SW 1271 (cell line): ENCODE measurements around the gene TIGD6.
"Not testable (repeated sequence)": the region's sequence is repeated elsewhere in the genome, so short reads cannot be mapped to it uniquely, and the experiment has no call there.

Source experiments
- DNase-seq, 2 experiments: peaks; one replicate each; lab custom pipeline; 2025; lab: John Stamatoyannopoulos, UW

TIGD6 gene

GRCh38 chr5:150000256-150000989, at the start of gene TIGD6, which contains the start of gene HMGXB3:
TSS of gene TIGD6 (minus strand) at chr5:150000654. CDS start at chr5:149996348, 4,306 bp downstream.
TSS of gene HMGXB3 (plus strand) at chr5:150000739. CDS start at chr5:150004853, 4,114 bp downstream.
- peak; percentile 94 to 97 for DNase-seq

GRCh38 chr5:150046031-150046430, 45.6 kb upstream of the TIGD6 start:
- DNase-seq, result no peak

GRCh38 chr5:150045549-150045948, 45.1 kb upstream of the TIGD6 start:
- no peak for DNase-seq

GRCh38 chr5:150044712-150045111, 44.3 kb upstream of the TIGD6 start:
- no peak for DNase-seq

- DNase-seq, result peak in 1 of 2 experiments; percentile 49
These were observed 43.9 kb upstream of the TIGD6 start for GRCh38 chr5:150044329-150044681.

DNA sequence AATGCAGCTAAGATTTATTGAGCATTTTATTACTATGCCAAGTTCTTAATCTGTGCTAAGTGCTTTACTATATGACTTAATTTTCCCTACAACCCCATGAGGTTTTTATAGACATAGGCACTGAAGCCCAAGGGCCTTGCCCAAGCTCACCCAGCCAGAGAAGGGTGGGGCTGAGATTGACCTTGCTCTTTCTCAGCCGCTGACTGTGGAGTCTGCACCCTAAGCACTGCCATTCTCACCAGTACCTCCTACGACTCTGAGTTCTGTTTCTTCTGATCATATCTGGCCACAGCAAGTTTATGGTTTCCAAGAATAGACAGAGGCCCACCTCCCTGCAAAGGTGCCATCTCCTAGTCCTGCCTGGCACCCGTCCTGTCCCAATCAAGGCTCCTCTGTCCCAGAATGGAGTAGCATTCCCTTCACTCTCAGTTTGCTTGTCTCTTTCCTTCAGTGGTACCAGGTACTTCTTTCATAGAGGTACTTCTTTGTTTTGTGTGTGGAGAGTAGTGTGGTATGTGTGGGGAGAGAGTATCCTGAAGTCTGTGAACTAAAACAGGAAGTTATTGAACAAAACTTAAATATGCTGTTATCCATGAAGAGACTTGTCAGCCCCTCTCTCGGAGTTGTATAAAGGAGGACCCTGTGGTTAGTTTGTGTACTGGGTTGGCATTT, 43.3 kb upstream of the TIGD6 start:
- DNase-seq, result no peak

DNA sequence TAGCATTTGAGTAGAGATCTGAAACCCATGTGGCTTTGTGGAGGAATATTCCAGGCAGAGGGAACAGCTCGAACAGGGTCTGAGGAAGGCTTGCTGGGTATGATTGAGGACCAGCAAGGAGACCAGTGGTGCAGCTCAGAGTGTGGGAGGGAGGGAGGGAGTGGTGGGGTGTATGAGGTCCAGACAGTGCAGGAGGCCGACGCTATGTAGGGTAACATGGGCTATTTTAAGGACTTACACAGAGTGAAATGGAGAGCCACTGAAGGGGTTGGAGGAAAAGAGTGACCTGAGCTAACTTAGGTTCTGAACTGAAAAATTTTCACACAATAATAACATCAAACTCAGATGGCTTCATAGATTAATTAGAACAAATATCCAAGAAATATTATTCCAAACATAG, 42.0 kb upstream of the TIGD6 start:
- DNase-seq, result no peak

DNA sequence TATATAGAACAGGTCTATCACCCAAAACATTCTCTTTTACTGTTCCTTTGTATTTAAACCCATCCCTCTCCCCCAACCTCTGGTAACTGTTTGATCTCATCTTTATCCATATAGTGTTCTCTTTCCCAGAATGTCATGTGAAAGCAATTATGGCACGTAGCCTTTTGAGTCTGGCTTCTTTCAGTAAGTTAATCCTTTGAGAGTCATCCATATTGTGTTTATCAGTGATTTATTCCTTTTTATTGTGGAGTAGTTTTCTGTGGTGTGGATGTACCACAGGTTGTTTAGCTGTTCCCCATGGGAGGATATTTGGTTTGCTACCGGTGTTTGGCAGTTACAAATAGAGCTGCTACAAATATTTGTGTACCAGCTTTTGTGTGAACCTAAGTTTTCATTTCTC, 38.1 kb upstream of the TIGD6 start:
- DNase-seq, result no peak

DNA sequence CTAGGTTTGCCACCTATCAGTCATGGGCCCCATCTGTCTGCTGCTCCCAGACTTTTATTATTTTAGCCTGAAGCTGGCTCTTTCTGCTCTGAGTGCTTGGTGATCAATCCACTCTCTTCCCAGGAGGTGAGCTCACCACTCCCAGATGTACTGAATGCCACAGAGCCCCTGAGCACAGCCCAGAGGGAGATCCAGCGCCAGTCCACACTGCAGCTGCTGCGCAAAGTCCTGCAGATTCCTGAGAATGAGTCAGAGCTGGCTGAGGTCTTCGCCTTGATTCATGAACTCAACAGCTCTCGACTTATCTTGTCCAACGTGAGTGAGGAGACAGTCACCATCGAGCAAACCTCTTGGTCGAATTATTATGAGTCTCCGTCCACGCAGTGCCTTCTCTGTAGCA, 36.1 kb upstream of the TIGD6 start:
- peak; percentile 45 to 74 for DNase-seq

DNA sequence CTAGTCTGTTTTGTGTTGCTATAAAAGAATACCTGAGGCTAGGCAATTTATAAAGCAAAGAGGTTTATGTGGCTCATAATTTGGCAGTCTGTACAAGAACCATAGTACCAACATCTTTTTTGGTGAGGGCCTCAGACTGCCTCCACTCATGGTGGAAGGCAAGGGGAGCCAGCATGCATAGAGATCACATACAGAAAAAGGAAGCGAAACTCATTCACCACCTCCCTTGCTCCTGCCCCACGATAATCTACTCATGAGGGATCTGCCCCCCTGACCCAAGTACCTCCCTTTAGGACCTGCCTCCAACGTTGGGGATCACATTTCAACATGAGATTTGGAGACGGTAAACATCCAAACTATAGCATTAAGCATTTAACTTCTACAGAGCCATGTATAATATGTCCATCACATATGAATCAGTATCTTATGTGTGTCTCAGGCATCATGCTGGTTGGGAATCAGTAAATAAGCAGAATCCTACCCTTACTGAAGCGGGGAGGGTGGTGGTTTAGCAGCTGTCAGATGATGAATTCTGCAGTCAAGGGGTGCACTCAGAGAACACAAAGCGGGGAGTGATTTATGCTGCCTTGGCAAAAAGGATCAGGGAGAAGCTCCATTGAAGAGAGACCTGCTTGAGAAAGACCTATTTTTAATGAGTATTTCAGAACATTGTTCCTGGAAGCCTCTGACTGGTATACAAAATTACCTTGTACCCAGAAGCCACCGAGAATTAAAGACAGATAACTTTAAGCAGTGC, 34.9 kb upstream of the TIGD6 start:
- DNase-seq, result no peak

GRCh38 chr5:150034662-150035061, 34.2 kb upstream of the TIGD6 start:
- no peak for DNase-seq

DNA sequence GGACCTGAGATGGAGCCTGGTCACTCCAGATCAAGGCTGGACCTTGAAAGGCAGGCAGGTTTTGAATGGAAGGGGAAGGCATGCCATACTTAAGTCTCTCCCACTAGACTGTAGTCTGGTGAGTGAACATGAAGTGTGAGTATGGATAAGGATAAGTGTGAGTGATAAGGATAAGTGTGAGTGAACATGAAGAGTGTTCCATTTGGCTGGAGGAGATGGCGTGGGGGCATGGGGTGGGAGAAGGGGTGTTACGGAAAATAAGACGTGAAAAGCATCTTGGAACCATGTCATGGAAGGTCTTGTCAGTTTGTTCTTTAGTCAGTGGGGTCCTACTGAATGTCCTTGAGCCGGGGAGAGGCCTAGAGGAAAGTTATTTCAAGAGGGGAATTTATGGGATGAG, 32.9 kb upstream of the TIGD6 start:
- DNase-seq, result no peak

- DNase-seq, result not testable (repeated sequence)
These were observed 27.6 kb upstream of the TIGD6 start for GRCh38 chr5:150028047-150028446.

DNA sequence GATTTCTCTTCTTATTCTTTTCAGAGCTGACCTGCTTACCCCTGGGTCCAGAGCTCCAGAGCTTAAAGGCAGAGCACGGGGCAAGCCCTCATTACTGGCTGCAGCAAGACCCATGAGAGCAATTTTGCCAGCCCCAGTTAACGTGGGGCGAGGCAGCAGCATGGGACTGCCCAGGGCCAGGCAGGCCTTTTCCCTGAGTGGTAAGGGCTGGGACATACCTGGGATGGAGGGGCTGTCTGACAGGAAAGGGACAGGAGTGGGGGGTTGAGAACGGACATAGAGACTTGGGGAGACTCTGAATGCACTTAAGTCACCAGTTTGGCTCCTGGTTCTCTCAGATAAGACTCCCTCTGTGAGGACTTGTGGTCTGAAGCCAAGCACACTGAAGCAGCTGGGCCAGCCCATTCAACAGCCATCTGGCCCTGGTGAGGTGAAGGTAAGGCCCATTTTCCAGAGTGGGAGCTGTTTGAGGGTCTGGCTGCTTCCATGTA, 26.3 kb upstream of the TIGD6 start:
- no peak for DNase-seq

DNA sequence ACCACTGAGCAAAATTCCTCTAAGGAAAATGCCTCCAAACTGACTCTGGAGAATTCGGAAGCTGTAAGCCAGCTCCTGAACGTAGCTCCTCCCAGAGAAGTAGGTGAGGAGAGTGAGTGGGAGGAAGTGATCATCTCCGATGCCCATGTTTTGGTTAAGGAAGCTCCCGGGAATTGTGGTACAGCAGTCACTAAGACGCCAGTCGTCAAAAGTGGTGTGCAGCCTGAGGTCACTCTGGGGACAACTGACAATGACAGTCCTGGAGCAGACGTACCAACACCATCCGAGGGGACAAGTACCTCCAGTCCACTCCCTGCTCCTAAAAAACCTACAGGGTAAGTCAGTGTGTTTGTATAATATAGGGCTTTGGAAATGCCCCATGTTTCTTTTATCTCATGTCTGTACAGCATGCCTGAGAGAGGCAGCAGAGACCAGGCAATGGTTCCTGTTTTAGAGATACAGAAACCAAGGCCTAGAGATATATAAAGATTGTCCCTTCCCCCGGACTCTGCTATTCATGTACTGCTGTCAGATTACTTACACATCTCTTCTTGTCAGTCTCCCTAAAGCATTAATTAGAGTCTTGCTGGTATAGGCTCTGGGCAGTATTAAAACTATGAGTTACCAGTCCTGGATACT, 24.0 kb upstream of the TIGD6 start:
- no peak for DNase-seq

- DNase-seq, result no peak
These were observed 22.7 kb upstream of the TIGD6 start for GRCh38 chr5:150023136-150023535.

DNA sequence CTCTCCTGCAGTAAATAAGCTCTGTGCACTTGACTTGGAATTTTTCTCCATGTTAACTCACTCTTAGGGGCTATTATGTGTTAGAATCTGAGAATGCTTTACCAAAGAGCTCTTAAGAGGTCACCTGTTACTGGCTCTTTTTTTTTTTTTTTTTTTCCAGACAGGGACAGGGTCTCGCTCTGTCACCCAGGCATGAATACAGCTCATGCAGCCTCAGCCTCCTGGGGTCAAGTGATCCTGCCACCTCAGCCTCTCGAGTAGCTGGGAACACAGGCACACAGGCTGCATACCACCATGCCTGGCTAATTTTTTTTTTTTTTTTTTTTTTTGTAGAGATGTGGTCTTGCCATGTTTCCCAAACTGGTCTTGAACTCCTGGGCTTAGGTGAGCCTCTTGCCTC, 22.2 kb upstream of the TIGD6 start:
- no peak for DNase-seq

GRCh38 chr5:150022158-150022531, 21.7 kb upstream of the TIGD6 start:
- DNase-seq, result peak; percentile 83 to 93

DNA sequence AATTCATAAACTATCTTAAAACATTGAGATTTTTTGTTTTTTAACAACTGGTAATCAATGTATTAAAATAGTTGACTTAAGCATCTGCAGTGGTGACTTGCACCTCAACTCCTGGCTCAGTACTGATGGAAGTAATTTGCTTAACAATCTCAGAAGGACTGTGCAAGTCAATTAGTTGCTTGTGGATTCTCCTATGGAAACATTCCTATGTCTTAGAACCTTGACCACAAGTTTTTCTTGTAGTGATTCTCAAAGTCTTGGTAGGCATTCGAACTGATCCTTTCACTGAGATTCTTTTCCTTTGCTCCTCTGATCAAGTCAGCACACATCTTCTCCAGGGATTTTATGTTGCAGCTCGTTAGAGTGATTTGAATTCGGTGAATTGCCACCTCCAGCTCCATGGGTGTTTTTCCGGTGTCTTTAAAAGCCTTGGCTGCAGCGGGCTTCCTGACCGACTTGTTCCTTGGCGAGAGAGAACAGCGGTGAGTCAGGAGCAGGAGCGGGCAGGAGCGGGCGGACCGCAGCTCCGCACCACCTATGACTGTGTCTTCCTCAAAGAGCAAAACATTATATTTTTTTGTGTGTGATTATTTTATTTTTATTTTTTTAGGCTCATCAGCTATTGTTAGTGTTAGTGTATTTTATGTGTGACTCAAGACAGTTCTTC, 21.2 kb upstream of the TIGD6 start:
- DNase-seq, result peak; percentile 53 to 82

- no peak for DNase-seq
These were observed 19.8 kb upstream of the TIGD6 start for GRCh38 chr5:150020249-150020648.

DNA sequence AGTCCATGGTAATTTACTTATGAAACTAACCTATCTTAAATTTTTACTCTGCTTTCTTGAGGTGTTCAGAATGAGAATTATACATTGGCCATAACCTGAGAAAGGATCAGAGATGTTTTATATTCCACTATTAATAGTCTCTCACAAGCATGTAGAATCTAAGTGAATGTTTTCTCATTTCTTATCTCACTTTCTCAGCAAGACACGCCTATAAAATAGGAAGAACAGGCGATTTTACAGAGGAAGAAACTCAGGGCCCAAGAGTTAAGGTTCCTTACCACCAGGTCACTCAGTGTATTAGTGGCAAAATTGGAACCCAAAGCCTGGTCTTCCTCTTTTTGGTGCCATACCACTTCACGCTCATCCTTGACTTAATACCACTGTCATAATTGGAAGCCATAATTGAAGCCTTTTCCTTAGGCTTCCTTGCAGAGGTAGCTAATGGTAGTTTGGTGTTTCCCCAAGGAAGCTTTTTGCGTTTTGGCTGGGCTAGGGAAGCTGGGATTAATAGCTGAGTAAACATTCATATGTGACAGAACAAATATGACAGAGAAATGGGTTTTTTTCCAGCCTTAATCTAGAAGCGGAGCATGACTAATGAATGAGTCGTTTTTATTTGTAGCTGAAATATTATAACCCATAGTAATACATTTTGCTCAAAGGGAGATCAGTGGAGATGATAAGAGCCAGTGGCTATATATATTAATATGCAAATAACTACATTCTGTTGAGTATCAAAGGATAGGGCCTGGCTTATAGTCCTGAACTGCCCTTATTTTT, 17.0 kb upstream of the TIGD6 start:
- no peak for DNase-seq
